Peyer's patch (tissue), 4 donors: ENCODE measurements around the gene ZNRF1.

ENCODE experiments used
- CTCF ChIP-seq, 6 experiments: fragments of 450-650 bp in 4 of 6; fragments of 200-600 bp in 2 of 6; sonication (generic) in 1 of 6; IDR thresholded peaks; one replicate each; pipeline ENCODE4 v1.5.1; 2017 to 2019; ENCODE audit warnings: antibody characterized with exemption in 6 of 6, mild to moderate bottlenecking in 3 of 6, moderate library complexity in 1 of 6
- POLR2A ChIP-seq, 2 donors: fragments of 450-650 bp; IDR thresholded peaks; one replicate each; pipeline ENCODE4 v1.5.1; 2017; ENCODE audit warnings: antibody characterized with exemption in 2 of 2, mild to moderate bottlenecking in 2 of 2, moderate library complexity in 2 of 2

GRCh38 chr16:75088216-75088615 is 89.4 kb downstream of the ZNRF1 start:
- TF ChIP-seq CTCF (IDR thresholded peaks at IDR 0.05): no peak
- TF ChIP-seq POLR2A (IDR thresholded peaks at IDR 0.05): no peak
